Left ventricle myocardium inferior (tissue), 1 donor: ENCODE measurements around the gene PLXNA4. TPM values are rescaled to one million over a fixed set of nuclear protein-coding genes. Genes with fewer than 3 reads are reported as not detected.

Experiments used
- DNase-seq: peaks from one replicate; pipeline ENCODE4 v3.0.0-alpha.2; 2020
- H3K27ac ChIP-seq: fragments of 200-600 bp; replicated peaks from 2 replicates; pipeline ENCODE4 v1.8.0; 2021
- H3K27me3 ChIP-seq: fragments of 200-600 bp; 2 replicates; pipeline ENCODE4 v1.8.0; 2021; ENCODE audit warnings: low read depth
- H3K36me3 ChIP-seq: fragments of 200-600 bp; 2 replicates; pipeline ENCODE4 v1.8.0; 2021
- H3K4me1 ChIP-seq: fragments of 200-600 bp; 2 replicates; pipeline ENCODE4 v1.8.0; 2021
- H3K4me3 ChIP-seq: fragments of 200-600 bp; 2 replicates; pipeline ENCODE4 v1.8.0; 2021; ENCODE audit warnings: mild to moderate bottlenecking, moderate library complexity
- H3K9me3 ChIP-seq: fragments of 200-600 bp; replicated peaks from 2 replicates; pipeline ENCODE4 v1.8.0; 2021
- intact Hi-C: fragments of 100-400 bp; cut with micrococcal nuclease; formaldehyde crosslinking; loops from one replicate; pipeline ENCODE4 v1.11.0; 2022
- total RNA-seq: library from RNA; stranded (reverse); fragmentation: NEBNext Ultra II Directional; extraction: Animal tissue kit (Norgen Biotek cat#: 25700); gene quantifications from one replicate; pipeline ENCODE4 v1.2.1, GENCODE V29; 2021
- TF ChIP-seq, protein P1 (sequence below): fragments of 200-600 bp; IDR thresholded peaks from 2 replicates; pipeline ENCODE4 v1.8.0; 2021; ENCODE audit warnings: antibody characterized with exemption, mild to moderate bottlenecking, borderline replicate concordance
- donor health status: DM: no; HTN: yes; CAD: no; lungs with severe emphysema.

The PLXNA4 gene
- total RNA-seq, 1 donor from 2014 or later, result 18.1 TPM

DNA sequence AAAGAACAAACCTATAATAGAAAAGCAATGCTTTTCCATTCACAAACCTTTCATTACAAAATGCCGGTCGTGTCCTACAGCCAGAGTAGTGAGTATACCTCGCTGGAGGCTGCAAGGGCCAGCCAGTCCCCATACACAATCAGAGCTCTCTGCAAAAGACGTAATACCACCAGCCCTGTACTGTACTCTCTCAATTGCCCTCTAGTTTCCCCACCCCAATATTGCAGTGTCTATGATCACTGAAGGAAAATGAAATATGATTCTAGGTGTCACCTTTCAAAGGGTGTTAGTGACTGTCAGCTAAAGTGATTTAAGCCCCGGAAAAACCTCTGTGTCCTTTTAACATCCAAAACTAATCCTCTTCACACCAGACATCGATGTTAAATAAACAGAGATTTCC, 24.8 kb downstream of the PLXNA4 start:
- intact Hi-C loops, result no loop called here
- no peaks in the 10 kb centered on the region for H3K27me3 ChIP-seq
- H3K9me3 ChIP-seq, result peaks cover 19% of the 10 kb centered on the region
- H3K27ac ChIP-seq, result no peak overlapping the region
- peaks cover 8% of the 10 kb centered on the region for H3K36me3 ChIP-seq
- DNase-seq, result no peak
- no peak overlapping the region for H3K4me3 ChIP-seq
- TF ChIP-seq, protein P1, sequence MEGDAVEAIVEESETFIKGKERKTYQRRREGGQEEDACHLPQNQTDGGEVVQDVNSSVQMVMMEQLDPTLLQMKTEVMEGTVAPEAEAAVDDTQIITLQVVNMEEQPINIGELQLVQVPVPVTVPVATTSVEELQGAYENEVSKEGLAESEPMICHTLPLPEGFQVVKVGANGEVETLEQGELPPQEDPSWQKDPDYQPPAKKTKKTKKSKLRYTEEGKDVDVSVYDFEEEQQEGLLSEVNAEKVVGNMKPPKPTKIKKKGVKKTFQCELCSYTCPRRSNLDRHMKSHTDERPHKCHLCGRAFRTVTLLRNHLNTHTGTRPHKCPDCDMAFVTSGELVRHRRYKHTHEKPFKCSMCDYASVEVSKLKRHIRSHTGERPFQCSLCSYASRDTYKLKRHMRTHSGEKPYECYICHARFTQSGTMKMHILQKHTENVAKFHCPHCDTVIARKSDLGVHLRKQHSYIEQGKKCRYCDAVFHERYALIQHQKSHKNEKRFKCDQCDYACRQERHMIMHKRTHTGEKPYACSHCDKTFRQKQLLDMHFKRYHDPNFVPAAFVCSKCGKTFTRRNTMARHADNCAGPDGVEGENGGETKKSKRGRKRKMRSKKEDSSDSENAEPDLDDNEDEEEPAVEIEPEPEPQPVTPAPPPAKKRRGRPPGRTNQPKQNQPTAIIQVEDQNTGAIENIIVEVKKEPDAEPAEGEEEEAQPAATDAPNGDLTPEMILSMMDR, result no peak
- peaks cover 7% of the 10 kb centered on the region for H3K4me1 ChIP-seq

DNA sequence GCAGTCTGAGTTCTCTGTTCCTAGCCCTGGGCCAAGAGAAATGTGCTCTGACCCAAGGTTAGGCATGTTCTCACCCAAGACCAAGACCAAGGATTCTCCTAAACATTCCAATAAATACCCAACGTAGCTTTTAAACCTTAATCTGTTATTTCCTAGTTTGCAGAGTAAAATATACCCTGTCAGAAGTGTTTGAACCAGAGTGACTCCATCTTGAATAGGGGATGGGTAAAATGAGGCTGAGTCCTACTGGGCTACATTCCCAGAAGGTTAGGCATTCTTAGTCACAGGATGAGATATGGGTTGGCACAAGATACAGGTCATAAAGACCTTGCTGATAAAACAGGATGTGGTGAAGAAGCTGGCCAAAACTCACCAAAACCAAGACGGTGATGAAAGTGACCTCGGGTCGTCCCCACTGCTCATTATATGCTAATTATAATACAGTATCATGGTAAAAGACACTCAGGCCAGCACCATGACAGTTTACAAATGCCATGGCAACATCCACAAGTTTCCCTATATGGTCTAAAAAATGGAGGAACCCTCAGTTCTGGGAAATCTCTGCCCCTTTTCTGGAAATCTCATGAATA, 27.7 kb downstream of the PLXNA4 start:
- Histone ChIP-seq H3K27ac (no peak overlapping the region), H3K4me3 (no peak overlapping the region), H3K27me3 (no peaks in the 10 kb centered on the region), H3K9me3 (peaks cover 20% of the 10 kb centered on the region), H3K4me1 (peaks cover 7% of the 10 kb centered on the region), H3K36me3 (peaks cover 8% of the 10 kb centered on the region)
- DNase-seq, result no peak
- intact Hi-C loops, result no loop called here
- TF ChIP-seq, protein P1, result no peak

DNA sequence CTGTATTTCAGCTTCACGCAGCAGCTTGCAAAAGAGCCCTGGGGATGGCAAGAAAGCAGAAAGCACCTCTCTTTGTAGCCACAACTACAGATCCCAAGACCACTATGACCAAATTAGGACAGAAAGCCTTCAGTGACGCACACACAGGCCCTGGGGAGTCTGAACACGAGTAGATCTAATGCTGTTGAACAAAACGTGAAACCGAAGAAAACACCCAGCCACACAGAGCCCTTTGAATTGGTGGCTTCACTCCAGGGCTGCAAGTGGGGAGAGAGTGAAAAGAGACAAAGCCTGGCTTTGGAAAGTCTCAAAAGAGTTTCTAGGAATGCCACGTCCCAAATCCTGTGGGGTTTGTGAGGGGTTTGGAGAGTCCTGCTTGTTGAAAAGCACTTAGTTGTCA, 28.4 kb downstream of the PLXNA4 start:
- TF ChIP-seq, protein P1, result no peak
- H3K36me3 ChIP-seq, result peaks cover 8% of the 10 kb centered on the region
- no peak overlapping the region for H3K27ac ChIP-seq
- H3K4me3 ChIP-seq, result no peak overlapping the region
- DNase-seq, result no peak
- intact Hi-C loops, result no loop called here
- H3K4me1 ChIP-seq, result peaks cover 7% of the 10 kb centered on the region
- peaks cover 28% of the 10 kb centered on the region for H3K9me3 ChIP-seq
- H3K27me3 ChIP-seq, result no peaks in the 10 kb centered on the region

GRCh38 chr7:132546366-132547127, 29.7 kb downstream of the PLXNA4 start:
- Histone ChIP-seq H3K4me3 (no peak overlapping the region), H3K36me3 (peaks cover 7% of the 10 kb centered on the region), H3K4me1 (peaks cover 7% of the 10 kb centered on the region), H3K9me3 (peaks cover 25% of the 10 kb centered on the region), H3K27ac (no peak overlapping the region), H3K27me3 (no peaks in the 10 kb centered on the region)
- TF ChIP-seq, protein P1, result no peak
- no peak for DNase-seq
- intact Hi-C loops, result no loop called here

DNA sequence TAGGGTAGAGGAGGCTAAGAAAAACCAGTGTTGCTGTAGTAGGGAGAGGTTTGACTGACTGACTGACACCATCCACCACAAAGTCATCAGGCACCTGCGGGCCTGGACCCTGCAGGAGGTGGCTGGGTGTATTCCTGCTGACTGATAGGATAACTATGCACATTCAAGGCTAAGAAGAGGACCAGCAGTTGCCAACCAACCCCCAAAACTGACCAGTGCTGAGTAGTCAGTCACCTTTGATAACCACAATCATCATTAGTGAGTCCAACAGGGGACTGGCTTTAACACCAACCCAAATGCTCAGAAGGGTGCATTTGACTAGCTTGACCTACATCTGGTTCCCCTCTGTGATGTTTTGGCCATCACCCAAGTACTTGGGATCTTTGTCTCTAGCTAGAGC, 30.5 kb downstream of the PLXNA4 start:
- H3K27me3 ChIP-seq, result no peaks in the 10 kb centered on the region
- H3K27ac ChIP-seq, result no peak overlapping the region
- intact Hi-C loops, result no loop called here
- no peak for DNase-seq
- H3K4me1 ChIP-seq, result peaks cover 7% of the 10 kb centered on the region
- TF ChIP-seq, protein P1, result no peak
- no peak overlapping the region for H3K4me3 ChIP-seq
- H3K9me3 ChIP-seq, result peaks cover 17% of the 10 kb centered on the region
- no peaks in the 10 kb centered on the region for H3K36me3 ChIP-seq
